Calu3 (cell line): ENCODE measurements around the gene TCF4. TPM values are rescaled to one million over a fixed set of nuclear protein-coding genes. Genes with fewer than 3 reads are reported as not detected.

ENCODE experiments used
- BruUV-seq: library from RNA; stranded (reverse); fragments of 400-500 nt; replicated peaks from 2 replicates; lab custom pipeline; 2021; lab: Mats Ljungman, UMichigan
- CTCF ChIA-PET: fragments of 300-600 bp; sonication (Branson Sonifier 250); formaldehyde crosslinking; loops from one replicate; lab custom pipeline; 2022; ENCODE audit warnings: antibody characterized with exemption; lab: Charles Lee
- DNase-seq: peaks from one replicate; pipeline ENCODE4 v3.0.0; 2022
- H3K27ac Mint-ChIP-seq: one replicate; pipeline ENCODE4 v1.8.0; 2022; ENCODE audit warnings: mixed read lengths; ENCODE audit not compliant: unreplicated experiment
- H3K27me3 Mint-ChIP-seq: one replicate; pipeline ENCODE4 v1.8.0; 2022; ENCODE audit warnings: mixed read lengths; ENCODE audit not compliant: unreplicated experiment
- H3K36me3 Mint-ChIP-seq: one replicate; pipeline ENCODE4 v1.8.0; 2022; ENCODE audit warnings: mild to moderate bottlenecking, moderate library complexity, mixed read lengths; ENCODE audit not compliant: insufficient read depth, unreplicated experiment
- H3K4me1 Mint-ChIP-seq: one replicate; pipeline ENCODE4 v1.8.0; 2022; ENCODE audit warnings: mild to moderate bottlenecking, low read depth, mixed read lengths; ENCODE audit not compliant: unreplicated experiment
- H3K4me3 Mint-ChIP-seq: one replicate; pipeline ENCODE4 v1.8.0; 2022; ENCODE audit warnings: mild to moderate bottlenecking, low read depth, moderate library complexity, mixed read lengths; ENCODE audit not compliant: unreplicated experiment
- H3K9me3 Mint-ChIP-seq: one replicate; pipeline ENCODE4 v1.8.0; 2022; ENCODE audit warnings: low read depth, mixed read lengths; ENCODE audit not compliant: unreplicated experiment
- intact Hi-C: fragments of 100-400 bp; cut with micrococcal nuclease; formaldehyde crosslinking; loops from one replicate; pipeline ENCODE4 v1.10.0; 2022; ENCODE audit not compliant: unreplicated experiment
- total RNA-seq: library from RNA; stranded (reverse); gene quantifications from 2 replicates; pipeline ENCODE4 v1.2.3, GENCODE V29; 2022
- TF ChIP-seq, protein P1 (sequence below): fragments of 200-600 bp; IDR thresholded peaks from one replicate; pipeline ENCODE4 v1.8.0; 2022; ENCODE audit warnings: antibody characterized with exemption; ENCODE audit not compliant: unreplicated experiment

TCF4 gene
- total RNA-seq, 1 experiment from 2014 or later: 0.21 TPM

DNA sequence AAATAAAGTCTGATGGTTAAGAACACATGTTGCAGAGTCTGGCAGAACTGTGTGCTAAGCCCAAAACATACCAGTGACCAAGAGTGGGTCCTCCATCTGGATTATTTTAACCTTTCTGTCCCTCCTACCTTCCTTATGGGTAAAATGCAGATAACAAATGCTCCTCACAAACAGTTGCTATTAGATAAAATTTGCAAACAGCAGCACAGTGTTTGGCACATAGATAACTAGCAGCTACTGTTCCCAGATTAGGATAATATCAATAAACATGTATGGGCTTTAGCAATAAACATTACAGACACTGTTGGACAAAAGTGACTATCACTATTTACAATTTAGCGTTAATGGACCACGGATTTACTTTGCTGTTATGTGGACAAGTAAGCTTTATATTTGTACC, 154.9 kb downstream of the TCF4 start:
- BruUV-seq: no TSS peak
- TF ChIP-seq, protein P1, sequence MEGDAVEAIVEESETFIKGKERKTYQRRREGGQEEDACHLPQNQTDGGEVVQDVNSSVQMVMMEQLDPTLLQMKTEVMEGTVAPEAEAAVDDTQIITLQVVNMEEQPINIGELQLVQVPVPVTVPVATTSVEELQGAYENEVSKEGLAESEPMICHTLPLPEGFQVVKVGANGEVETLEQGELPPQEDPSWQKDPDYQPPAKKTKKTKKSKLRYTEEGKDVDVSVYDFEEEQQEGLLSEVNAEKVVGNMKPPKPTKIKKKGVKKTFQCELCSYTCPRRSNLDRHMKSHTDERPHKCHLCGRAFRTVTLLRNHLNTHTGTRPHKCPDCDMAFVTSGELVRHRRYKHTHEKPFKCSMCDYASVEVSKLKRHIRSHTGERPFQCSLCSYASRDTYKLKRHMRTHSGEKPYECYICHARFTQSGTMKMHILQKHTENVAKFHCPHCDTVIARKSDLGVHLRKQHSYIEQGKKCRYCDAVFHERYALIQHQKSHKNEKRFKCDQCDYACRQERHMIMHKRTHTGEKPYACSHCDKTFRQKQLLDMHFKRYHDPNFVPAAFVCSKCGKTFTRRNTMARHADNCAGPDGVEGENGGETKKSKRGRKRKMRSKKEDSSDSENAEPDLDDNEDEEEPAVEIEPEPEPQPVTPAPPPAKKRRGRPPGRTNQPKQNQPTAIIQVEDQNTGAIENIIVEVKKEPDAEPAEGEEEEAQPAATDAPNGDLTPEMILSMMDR: no peak
- CTCF ChIA-PET: no interaction called here
- no peak for DNase-seq
- intact Hi-C loops: no loop called here
- Mint-ChIP-seq H3K36me3 (no peaks in the 10 kb centered on the region), H3K4me3 (no peak overlapping the region), H3K4me1 (no peaks in the 10 kb centered on the region), H3K27me3 (peaks cover 4% of the 10 kb centered on the region), H3K9me3 (peaks cover 2% of the 10 kb centered on the region), H3K27ac (no peak overlapping the region)

GRCh38 chr18:55432307-55433040, 155.5 kb downstream of the TCF4 start:
- CTCF ChIA-PET: no interaction called here
- Mint-ChIP-seq H3K36me3 (no peaks in the 10 kb centered on the region), H3K4me1 (no peaks in the 10 kb centered on the region), H3K9me3 (peaks cover 2% of the 10 kb centered on the region), H3K27me3 (no peaks in the 10 kb centered on the region), H3K4me3 (no peak overlapping the region), H3K27ac (no peak overlapping the region)
- BruUV-seq: no TSS peak
- TF ChIP-seq, protein P1: no peak
- intact Hi-C loops: no loop called here
- no peak for DNase-seq

DNA sequence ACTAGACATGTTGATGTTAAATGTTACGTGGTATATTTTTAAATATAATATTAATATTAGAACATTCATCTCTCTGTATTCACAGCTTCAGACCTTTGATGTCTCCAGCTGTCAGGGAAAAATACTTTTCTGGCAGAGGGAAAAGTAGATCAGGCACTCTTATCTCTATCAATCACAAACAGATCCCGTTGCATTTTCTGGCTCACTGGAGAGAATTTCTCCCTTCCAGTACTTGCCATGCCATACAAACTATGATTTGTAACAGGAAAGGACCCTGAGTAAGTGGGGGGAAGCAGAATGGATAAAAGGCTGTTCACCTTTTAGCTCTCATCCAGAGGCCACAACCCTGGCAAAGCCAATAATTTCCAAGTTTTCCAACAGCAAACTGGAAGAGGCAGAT, 158.0 kb downstream of the TCF4 start:
- H3K9me3 Mint-ChIP-seq: peaks cover 2% of the 10 kb centered on the region
- no peaks in the 10 kb centered on the region for H3K4me1 Mint-ChIP-seq
- H3K27ac Mint-ChIP-seq: no peak overlapping the region
- intact Hi-C loops: no loop called here
- H3K4me3 Mint-ChIP-seq: no peak overlapping the region
- no peak for DNase-seq
- H3K27me3 Mint-ChIP-seq: peaks cover 16% of the 10 kb centered on the region
- TF ChIP-seq, protein P1: no peak
- CTCF ChIA-PET: no interaction called here
- H3K36me3 Mint-ChIP-seq: no peaks in the 10 kb centered on the region
- no TSS peak for BruUV-seq

GRCh38 chr18:55427951-55428350, 160.0 kb downstream of the TCF4 start:
- intact Hi-C loops: no loop called here
- Mint-ChIP-seq H3K9me3 (peaks cover 2% of the 10 kb centered on the region), H3K27ac (no peak overlapping the region), H3K4me1 (no peaks in the 10 kb centered on the region), H3K36me3 (no peaks in the 10 kb centered on the region), H3K4me3 (no peak overlapping the region), H3K27me3 (peaks cover 16% of the 10 kb centered on the region)
- no peak for DNase-seq
- TF ChIP-seq, protein P1: no peak
- BruUV-seq: no TSS peak
- CTCF ChIA-PET: no interaction called here
